ENCODE data around the gene CBX8. TPM values are rescaled to one million over a fixed set of nuclear protein-coding genes. Genes with fewer than 3 reads are reported as not detected.

The CBX8 gene
- total RNA-seq, 2 experiments from 2014 or later = 4.3 to 6.4 TPM

DNA sequence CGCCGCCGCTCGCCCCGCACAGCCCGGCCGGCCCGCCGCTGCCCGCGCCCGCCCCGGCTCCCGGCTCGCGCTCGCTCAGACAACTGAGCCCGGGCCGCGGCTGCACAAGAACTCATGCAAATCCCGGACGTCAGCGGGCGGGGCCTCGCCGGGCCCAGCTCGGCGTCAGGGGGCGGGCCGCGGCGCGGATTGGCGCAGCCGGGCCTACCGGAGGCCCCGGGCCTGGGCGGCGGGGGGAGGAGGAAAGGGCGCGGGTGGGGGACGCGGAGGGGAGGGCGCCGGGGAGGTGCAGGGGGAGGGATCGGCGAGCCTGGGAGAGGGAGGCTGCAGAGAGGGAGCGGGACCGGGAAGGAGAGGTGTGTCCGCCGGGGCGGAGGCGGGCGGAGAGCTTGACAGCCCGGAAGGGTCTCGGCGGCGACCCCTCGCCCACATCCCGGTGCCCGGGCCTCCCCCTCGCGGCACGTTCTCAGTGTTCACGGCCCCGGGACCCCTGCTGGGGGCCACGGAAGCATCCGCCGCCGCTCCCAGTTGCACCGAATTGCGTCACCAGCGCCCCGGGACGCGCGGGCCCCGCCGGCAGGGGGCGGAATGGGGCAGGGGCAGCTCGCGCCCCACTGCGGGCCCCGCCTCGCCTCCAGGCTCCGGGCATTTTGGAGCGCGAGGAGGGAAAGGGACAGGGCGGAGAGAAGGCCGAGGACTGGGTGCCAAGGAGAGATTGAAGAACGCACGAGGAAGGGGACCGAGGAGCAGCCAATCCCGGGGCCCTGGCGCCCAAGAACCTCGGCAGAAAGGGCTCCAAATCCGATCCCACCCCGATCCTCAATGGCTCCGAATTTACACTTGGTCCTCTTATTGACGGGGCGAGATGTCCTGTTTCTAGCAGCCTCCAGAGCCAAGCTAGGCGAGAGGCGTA is 42.7 kb upstream of the CBX8 start, which contains the start of gene CBX4:
CBX4 (minus strand) TSS at position 85 of the 913 bp plus-strand sequence. CDS start 189 bp downstream, outside the sequence.
- H3K36me3 Mint-ChIP-seq (ENCODE audit: low read depth) = peaks cover 23% of the 10 kb centered on the region
- H3K27me3 Mint-ChIP-seq = peaks cover 34% of the 10 kb centered on the region
- CTCF ChIA-PET = interaction anchor here (0.7 to 14.5 kb wide), 23 partner anchors 10 to 262 kb away, joined by 3 to 257 read pairs (median 5); partner anchors contain the start of genes CBX8 and GAA
- H3K4me3 Mint-ChIP-seq = peak within 1 kb of the TSS; percentile 91
- no peaks in the 10 kb centered on the region for H3K9me3 Mint-ChIP-seq
- DNase-seq = peak; percentile 93
- peak within 1 kb of the TSS; percentile 94 for H3K27ac Mint-ChIP-seq
- peaks cover 43% of the 10 kb centered on the region for H3K4me1 Mint-ChIP-seq
- POLR2A ChIA-PET = interaction anchor here (1.3 kb wide), 1 partner anchor 43 kb away, joined by 6 read pairs; the partner anchor contains the start of gene CBX8

DNA sequence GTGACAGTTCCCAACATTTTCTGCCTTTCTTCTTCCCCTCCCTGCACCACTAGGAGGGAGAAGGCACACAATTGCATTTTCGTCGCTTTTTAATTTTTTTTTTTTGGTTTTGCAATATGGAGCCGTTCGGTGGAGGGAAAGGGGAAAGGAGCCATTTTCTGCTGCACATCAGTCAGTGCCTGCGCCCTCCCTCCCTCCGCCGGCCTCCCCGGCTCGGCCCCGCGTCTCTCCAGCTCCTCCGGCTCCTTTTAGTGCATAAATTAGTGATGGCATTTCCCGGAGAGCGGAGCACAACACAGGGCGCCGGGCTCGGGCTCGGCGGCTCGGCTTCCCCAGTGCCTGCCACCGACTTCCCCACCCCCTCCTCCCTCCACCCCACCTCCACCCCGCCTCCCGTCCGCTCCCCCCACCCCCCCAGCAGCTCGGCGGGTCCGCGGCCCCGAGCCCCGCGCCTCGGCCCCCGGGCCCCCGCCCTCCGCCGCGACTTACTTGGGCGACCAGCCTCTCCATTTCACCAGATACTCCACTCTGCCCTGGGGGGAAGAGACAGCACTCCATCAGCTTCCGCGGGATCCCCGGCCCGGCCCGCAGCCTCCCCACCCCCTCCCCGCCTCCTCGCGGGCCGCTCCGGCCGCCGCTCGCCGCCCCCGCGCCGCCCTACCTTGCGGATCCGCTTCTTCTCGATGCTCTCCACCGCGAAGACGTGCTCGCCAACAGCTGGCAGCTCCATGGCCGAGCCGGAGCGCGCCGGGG is 41.8 kb upstream of the CBX8 start:
- POLR2A ChIA-PET = interaction anchor here (1.3 kb wide), 1 partner anchor 42 kb away, joined by 6 read pairs; the partner anchor contains the start of gene CBX8
- Mint-ChIP-seq H3K27me3 (peaks cover 34% of the 10 kb centered on the region), H3K36me3 (ENCODE audit: low read depth) (peaks cover 24% of the 10 kb centered on the region), H3K4me1 (peaks cover 43% of the 10 kb centered on the region), H3K9me3 (no peaks in the 10 kb centered on the region), H3K27ac (peak overlapping the region; percentile 94), H3K4me3 (peak overlapping the region; percentile 91)
- CTCF ChIA-PET = interaction anchor here (0.7 to 14.5 kb wide), 14 partner anchors 10 to 263 kb away, joined by 3 to 257 read pairs (median 6); partner anchors contain the start of genes CBX8 and GAA
- DNase-seq = peak; percentile 55

DNA sequence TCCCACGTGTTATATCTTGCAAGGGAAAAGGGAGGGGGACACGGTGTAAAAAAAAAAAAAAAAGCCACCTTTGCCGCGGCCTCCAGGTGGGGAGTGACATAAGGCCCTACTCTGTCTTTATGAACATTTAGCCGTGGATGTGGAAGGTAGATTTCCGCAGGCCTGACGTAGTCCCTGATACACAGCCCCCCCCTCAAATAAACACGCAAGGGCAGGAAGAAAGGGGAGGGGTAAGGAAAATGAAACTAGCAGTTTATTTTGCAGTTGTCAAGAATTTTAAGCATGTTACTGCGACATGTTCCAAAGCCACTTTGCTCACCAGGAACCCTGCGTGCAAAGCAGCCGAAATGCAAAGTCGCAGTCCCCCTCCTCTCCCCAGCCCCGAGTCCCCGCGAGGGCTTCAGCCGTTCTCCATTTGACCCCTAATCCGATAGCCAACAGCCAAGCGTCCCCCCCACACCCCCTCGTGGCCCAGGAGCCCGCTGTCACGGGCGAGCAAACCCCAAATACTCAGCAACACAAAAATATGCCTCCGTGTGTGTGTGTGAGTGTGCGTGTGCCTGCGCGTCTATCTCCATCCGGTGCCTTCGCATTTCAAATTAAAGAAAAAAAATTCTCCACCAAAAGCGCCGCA is 41.1 kb upstream of the CBX8 start:
- POLR2A ChIA-PET = no interaction called here
- CTCF ChIA-PET = interaction anchor here (0.6 to 14.5 kb wide), 4 partner anchors 28 to 660 kb away, joined by 3 to 257 read pairs (median 4); partner anchors contain the start of genes CBX8 and GAA
- H3K36me3 Mint-ChIP-seq (ENCODE audit: low read depth) = peaks cover 28% of the 10 kb centered on the region
- H3K4me3 Mint-ChIP-seq = peak overlapping the region; percentile 91
- peak; percentile 55 for DNase-seq
- H3K27ac Mint-ChIP-seq = peak overlapping the region; percentile 94
- peaks cover 30% of the 10 kb centered on the region for H3K27me3 Mint-ChIP-seq
- peaks cover 42% of the 10 kb centered on the region for H3K4me1 Mint-ChIP-seq
- no peaks in the 10 kb centered on the region for H3K9me3 Mint-ChIP-seq

- peaks cover 37% of the 10 kb centered on the region for H3K4me1 Mint-ChIP-seq
- no peaks in the 10 kb centered on the region for H3K9me3 Mint-ChIP-seq
- H3K36me3 Mint-ChIP-seq (ENCODE audit: low read depth) = peaks cover 30% of the 10 kb centered on the region
- peak overlapping the region; percentile 91 for H3K4me3 Mint-ChIP-seq
- H3K27ac Mint-ChIP-seq = peak overlapping the region; percentile 94
- peak; percentile 62 for DNase-seq
- CTCF ChIA-PET = interaction anchor here (0.6 to 1.8 kb wide), 5 partner anchors 19 to 659 kb away, joined by 3 to 4 read pairs (median 3); no protein-coding TSS in a partner anchor
- POLR2A ChIA-PET = no interaction called here
- peaks cover 23% of the 10 kb centered on the region for H3K27me3 Mint-ChIP-seq
These were observed 40.4 kb upstream of the CBX8 start for GRCh38 chr17:79836972-79837887.

DNA sequence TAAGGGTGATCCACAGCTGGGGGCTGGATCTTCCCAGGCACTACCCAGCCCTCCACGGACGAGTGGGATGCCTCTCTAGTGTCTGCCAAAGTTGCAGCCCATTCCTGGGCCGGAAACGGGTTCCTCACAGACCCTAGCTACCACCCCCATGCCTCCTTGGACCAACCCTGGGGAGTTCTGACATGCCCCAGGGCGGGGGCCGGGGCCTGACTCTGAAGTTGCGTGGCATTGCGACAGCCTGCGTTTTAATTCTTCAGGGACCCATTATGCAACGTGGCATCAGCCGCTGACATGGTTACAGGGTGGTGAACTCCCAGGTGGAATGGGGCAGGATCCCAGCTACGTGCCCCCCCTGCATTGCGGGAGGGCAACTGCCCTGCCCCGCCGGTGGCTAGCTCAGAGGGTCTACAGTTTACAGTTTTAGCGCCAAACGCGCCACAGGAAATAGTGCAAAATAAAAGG is 39.7 kb upstream of the CBX8 start:
- Mint-ChIP-seq H3K27me3 (peaks cover 18% of the 10 kb centered on the region), H3K4me3 (peak overlapping the region; percentile 91), H3K4me1 (peaks cover 34% of the 10 kb centered on the region), H3K27ac (peak overlapping the region; percentile 94), H3K9me3 (no peaks in the 10 kb centered on the region), H3K36me3 (ENCODE audit: low read depth) (peaks cover 30% of the 10 kb centered on the region)
- ChIA-PET POLR2A (no interaction called here), CTCF (interaction anchor here (0.5 to 2.1 kb wide), 6 partner anchors 11 to 891 kb away, joined by 3 to 10 read pairs (median 4); no protein-coding TSS in a partner anchor)
- DNase-seq = no peak

- Mint-ChIP-seq H3K27me3 (peaks cover 14% of the 10 kb centered on the region), H3K27ac (no peak overlapping the region), H3K9me3 (no peaks in the 10 kb centered on the region), H3K4me1 (peaks cover 34% of the 10 kb centered on the region), H3K36me3 (ENCODE audit: low read depth) (peaks cover 30% of the 10 kb centered on the region), H3K4me3 (no peak overlapping the region)
- POLR2A ChIA-PET = interaction anchor here (0.6 kb wide), 1 partner anchor 41 kb away, joined by 3 read pairs; no protein-coding TSS in a partner anchor
- CTCF ChIA-PET = interaction anchor here (0.5 to 2.1 kb wide), 10 partner anchors 9 to 891 kb away, joined by 3 to 10 read pairs (median 4); no protein-coding TSS in a partner anchor
- DNase-seq = no peak
These were observed 39.2 kb upstream of the CBX8 start for GRCh38 chr17:79835953-79836509.

DNA sequence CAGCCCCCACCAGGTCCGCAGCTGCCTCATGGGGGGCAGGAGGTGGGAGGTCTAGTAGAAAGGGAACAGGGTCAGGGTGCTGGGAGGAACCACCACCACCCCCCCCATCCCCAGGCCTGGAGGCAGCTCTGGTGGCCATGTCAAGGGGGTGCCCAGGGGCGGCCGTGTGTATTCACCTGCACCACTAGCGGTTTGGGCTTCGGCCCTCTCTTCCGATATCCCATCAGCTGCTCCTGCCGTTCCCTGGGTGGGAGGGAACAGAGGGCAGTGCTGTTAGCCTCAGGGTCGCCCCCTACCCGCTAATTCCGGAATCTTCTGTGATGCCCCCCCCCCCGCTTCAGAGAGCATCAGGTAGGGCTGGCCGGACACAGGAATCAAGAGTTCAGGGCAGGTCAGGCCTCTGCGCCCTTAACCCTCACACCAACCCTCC is 38.6 kb upstream of the CBX8 start:
- H3K4me1 Mint-ChIP-seq = peaks cover 32% of the 10 kb centered on the region
- no peak overlapping the region for H3K27ac Mint-ChIP-seq
- H3K36me3 Mint-ChIP-seq (ENCODE audit: low read depth) = peaks cover 30% of the 10 kb centered on the region
- H3K9me3 Mint-ChIP-seq = no peaks in the 10 kb centered on the region
- no peak for DNase-seq
- no peak overlapping the region for H3K4me3 Mint-ChIP-seq
- POLR2A ChIA-PET = interaction anchor here (0.6 kb wide), 1 partner anchor 41 kb away, joined by 3 read pairs; no protein-coding TSS in a partner anchor
- H3K27me3 Mint-ChIP-seq = peaks cover 9% of the 10 kb centered on the region
- CTCF ChIA-PET = interaction anchor here (0.7 to 2.1 kb wide), 10 partner anchors 9 to 41 kb away, joined by 3 to 10 read pairs (median 5); no protein-coding TSS in a partner anchor

GRCh38 chr17:79834565-79835469 is 37.9 kb upstream of the CBX8 start:
- POLR2A ChIA-PET = no interaction called here
- Mint-ChIP-seq H3K4me3 (no peak overlapping the region), H3K36me3 (ENCODE audit: low read depth) (peaks cover 30% of the 10 kb centered on the region), H3K9me3 (no peaks in the 10 kb centered on the region), H3K27ac (no peak overlapping the region), H3K27me3 (peaks cover 3% of the 10 kb centered on the region), H3K4me1 (peaks cover 27% of the 10 kb centered on the region)
- no peak for DNase-seq
- CTCF ChIA-PET = interaction anchor here (0.7 to 2.1 kb wide), 10 partner anchors 10 to 40 kb away, joined by 3 to 10 read pairs (median 5); no protein-coding TSS in a partner anchor

DNA sequence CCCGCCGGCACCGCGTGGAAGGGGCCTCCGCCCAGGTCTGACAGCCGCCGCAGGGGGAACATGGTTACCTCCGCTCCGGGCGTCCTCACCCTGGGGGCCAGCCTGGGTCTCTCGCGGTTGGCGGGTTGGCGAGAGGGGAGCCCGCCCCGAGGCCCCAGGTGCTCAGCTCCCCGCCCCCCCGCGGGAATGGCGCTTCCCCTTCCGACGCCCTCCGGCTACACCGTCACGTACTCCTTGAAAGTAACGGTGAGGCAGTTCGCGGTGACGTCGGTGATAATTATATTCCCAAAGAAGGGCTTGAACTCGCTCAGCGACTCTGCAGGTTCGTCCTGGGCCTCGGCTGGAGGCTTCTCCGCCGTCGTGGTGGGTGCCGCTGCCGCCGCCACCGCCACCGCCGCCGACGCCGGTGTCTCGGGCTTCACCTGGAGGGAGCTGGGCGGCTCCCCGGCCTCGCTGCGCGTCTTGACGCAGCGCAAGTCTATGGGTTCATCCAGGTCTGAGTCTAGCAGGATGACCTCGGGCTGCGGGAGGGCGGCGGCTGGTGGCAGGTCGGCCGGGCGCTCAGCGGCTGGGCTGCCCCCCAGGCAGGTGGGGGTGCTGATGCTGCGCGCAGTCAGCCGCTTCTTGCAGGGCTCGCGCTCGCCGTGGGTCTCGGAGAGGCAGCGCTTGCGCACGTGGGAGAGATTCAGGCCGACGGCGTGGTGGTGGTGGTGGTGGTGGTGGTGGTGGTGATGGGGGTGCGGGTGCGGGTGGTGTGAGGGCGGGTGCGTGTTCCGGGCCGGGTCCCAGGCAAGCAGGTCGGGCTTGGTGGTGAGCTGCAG is 37.1 kb upstream of the CBX8 start:
- no peaks in the 10 kb centered on the region for H3K9me3 Mint-ChIP-seq
- H3K27me3 Mint-ChIP-seq = peaks cover 2% of the 10 kb centered on the region
- CTCF ChIA-PET = interaction anchor here (1.3 to 1.6 kb wide), 2 partner anchors 24 to 26 kb away, joined by 6 read pairs; no protein-coding TSS in a partner anchor
- no peak overlapping the region for H3K27ac Mint-ChIP-seq
- H3K4me1 Mint-ChIP-seq = peaks cover 29% of the 10 kb centered on the region
- H3K36me3 Mint-ChIP-seq (ENCODE audit: low read depth) = peaks cover 30% of the 10 kb centered on the region
- H3K4me3 Mint-ChIP-seq = no peak overlapping the region
- DNase-seq = no peak
- POLR2A ChIA-PET = no interaction called here

All from activated CD4-positive, alpha-beta T cell treated with anti-CD3 and anti-CD28 coated beads, Interleukin-2, amount 10 ng/mL, durations not matched to agents 7 days and 5 days (primary cell).